Measurements from ENCODE around the gene ARPC5. TPM values are rescaled to one million over a fixed set of nuclear protein-coding genes. Genes with fewer than 3 reads are reported as not detected.

The ARPC5 gene
- total and polyA plus RNA-seq, 2 donors (not counting 1 experiment from before 2014, with no cell fraction given): 28.3 to 103 TPM

DNA sequence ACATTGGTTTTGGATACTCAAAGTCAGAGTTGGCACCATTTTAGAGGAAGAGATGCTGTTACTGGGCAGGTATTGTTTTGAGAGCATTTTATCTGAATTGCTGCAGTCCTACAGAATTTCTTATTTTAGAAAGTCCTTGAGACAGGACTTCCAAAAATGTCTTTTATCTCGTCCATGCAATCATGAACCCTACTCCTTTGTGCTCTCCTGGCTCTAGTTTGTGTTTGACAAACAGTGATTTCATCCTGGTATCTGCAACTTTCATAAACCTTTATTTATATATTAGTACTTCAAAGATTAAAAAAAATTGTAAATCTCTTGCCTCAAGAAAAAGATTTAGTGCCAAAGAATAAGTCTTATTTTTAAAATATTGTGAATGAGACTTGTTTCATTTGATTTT is 4.6 kb upstream of the ARPC5 start:
- no peak overlapping the region for H2AFZ ChIP-seq (ENCODE audit: insufficient read depth, low read depth, low read length, poor library complexity, severe bottlenecking)
- H3K4me2 ChIP-seq (replicated peaks; ENCODE audit: low read depth, low read length, poor library complexity, severe bottlenecking): no peak overlapping the region
- Mint-ChIP-seq H3K9me3 (ENCODE audit: insufficient read depth) (no peaks in the 10 kb centered on the region), H3K4me3 (no peak overlapping the region), H3K4me1 (peaks cover 12% of the 10 kb centered on the region), H3K27ac (no peak overlapping the region), H3K27me3 (peaks cover under 1% of the 10 kb centered on the region)
- no CpG with 5 or more reads among the region's 1 CpG for WGBS (ENCODE audit: insufficient coverage)
- H3K79me2 ChIP-seq (ENCODE audit: control insufficient read depth, insufficient read depth, low read length): peaks cover 3% of the 10 kb centered on the region
- no peak overlapping the region for H3K27ac ChIP-seq (ENCODE audit: low read length in 2 of 2)
- no peak for TF ChIP-seq CTCF (IDR thresholded peaks at IDR 0.05)
- no peak for TF ChIP-seq EZH2 (IDR thresholded peaks at IDR 0.05; ENCODE audit: borderline replicate concordance, insufficient read depth, low read depth, low read length, poor library complexity, severe bottlenecking)
- no peak for ATAC-seq (ENCODE audit: low read depth)
- ChIA-PET CTCF (no interaction called here), POLR2A (no interaction called here)
- H3K27me3 ChIP-seq (replicated peaks in 1 of 4; ENCODE audit: control extremely low read depth in 1 of 4, control insufficient read depth in 3 of 4, insufficient read depth in 4 of 4, low read length in 3 of 4): no peaks in the 10 kb centered on the region
- peaks cover 5 to 6% of the 10 kb centered on the region in 2 donors for H3K4me1 ChIP-seq (ENCODE audit: control insufficient read depth in 2 of 2, insufficient read depth in 2 of 2, low read length in 2 of 2)
- H4K20me1 ChIP-seq (ENCODE audit: control insufficient read depth, insufficient read depth, low read length, poor library complexity, severe bottlenecking): no peaks in the 10 kb centered on the region
- no peak overlapping the region for H3K9ac ChIP-seq (ENCODE audit: low read length)
- DNase-seq: no peak
- H3K4me3 ChIP-seq (ENCODE audit: control extremely low read depth in 1 of 5, extremely low read depth in 1 of 5, insufficient read depth in 1 of 5, low read depth in 2 of 5, low read length in 4 of 5): no peak overlapping the region
- intact Hi-C loops (cut with micrococcal nuclease): no loop called here
- no peaks in the 10 kb centered on the region for H3K36me3 ChIP-seq (replicated peaks in 1 of 2; ENCODE audit: control extremely low read depth in 1 of 2, control insufficient read depth in 1 of 2, extremely low read depth in 1 of 2, insufficient read depth in 2 of 2, low read length in 1 of 2)
- H3K9me3 ChIP-seq (ENCODE audit: control extremely low read depth in 1 of 3, control insufficient read depth in 2 of 3, insufficient read depth in 1 of 3, low read length in 2 of 3): no peaks in the 10 kb centered on the region

DNA sequence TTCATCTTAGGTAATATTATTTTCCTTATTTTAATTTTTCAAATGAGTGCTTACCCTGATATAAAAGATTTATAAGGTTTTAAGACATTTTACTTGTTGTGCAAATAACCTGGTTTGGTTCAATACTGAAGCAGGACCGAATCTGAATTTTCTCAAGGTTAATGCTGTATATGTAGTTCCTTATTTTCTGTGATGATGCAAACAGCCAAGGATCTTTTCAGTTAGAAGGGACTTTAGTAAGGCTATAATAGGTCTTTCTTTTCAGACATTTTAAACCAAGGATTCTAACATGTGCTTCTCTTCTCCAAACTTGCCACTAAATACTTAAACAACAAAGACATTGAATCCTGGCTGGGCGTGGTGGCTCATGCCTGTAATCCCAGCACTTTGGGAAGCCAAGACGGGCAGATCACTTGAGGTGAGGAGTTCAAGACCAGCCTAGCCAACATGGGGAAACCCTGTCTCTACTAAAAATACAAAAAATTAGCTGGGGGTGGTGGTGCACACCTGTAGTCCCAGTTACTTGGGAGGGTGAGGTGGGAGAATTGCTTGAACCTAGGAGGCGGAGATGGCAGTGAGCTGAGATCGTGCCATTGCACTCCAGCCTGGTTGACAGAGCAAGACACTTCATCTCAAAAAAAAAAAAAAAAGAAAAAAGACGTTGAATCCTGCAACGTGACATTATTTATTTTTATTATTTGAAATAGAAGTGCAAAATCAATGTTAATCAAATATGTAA is 3.2 kb upstream of the ARPC5 start:
- Mint-ChIP-seq H3K4me3 (no peak overlapping the region), H3K27ac (no peak overlapping the region), H3K27me3 (no peaks in the 10 kb centered on the region), H3K9me3 (ENCODE audit: insufficient read depth) (no peaks in the 10 kb centered on the region), H3K4me1 (peaks cover 20% of the 10 kb centered on the region)
- no peak for DNase-seq
- POLR2A ChIA-PET: interaction anchor here (0.7 kb wide), 1 partner anchor 653 kb away, joined by 4 read pairs; no protein-coding TSS in a partner anchor
- H2AFZ ChIP-seq (ENCODE audit: insufficient read depth, low read depth, low read length, poor library complexity, severe bottlenecking): no peak overlapping the region
- no CpG with 5 or more reads among the region's 7 CpGs for WGBS (ENCODE audit: insufficient coverage)
- H3K9me3 ChIP-seq (ENCODE audit: control extremely low read depth in 1 of 3, control insufficient read depth in 2 of 3, insufficient read depth in 1 of 3, low read length in 2 of 3): no peaks in the 10 kb centered on the region
- H3K27me3 ChIP-seq (replicated peaks in 1 of 4; ENCODE audit: control extremely low read depth in 1 of 4, control insufficient read depth in 3 of 4, insufficient read depth in 4 of 4, low read length in 3 of 4): no peaks in the 10 kb centered on the region
- H3K4me2 ChIP-seq (replicated peaks; ENCODE audit: low read depth, low read length, poor library complexity, severe bottlenecking): no peak overlapping the region
- ATAC-seq (ENCODE audit: low read depth): no peak
- H3K4me1 ChIP-seq (ENCODE audit: control insufficient read depth in 2 of 2, insufficient read depth in 2 of 2, low read length in 2 of 2): peaks cover 9 to 13% of the 10 kb centered on the region in 2 donors
- no peak overlapping the region for H3K4me3 ChIP-seq (ENCODE audit: control extremely low read depth in 1 of 5, extremely low read depth in 1 of 5, insufficient read depth in 1 of 5, low read depth in 2 of 5, low read length in 4 of 5)
- H4K20me1 ChIP-seq (ENCODE audit: control insufficient read depth, insufficient read depth, low read length, poor library complexity, severe bottlenecking): peaks cover 5% of the 10 kb centered on the region
- CTCF ChIA-PET: interaction anchor here (0.9 to 1.8 kb wide), 2 partner anchors 17 to 277 kb away, joined by 3 to 10 read pairs; no protein-coding TSS in a partner anchor
- H3K36me3 ChIP-seq (replicated peaks in 1 of 2; ENCODE audit: control extremely low read depth in 1 of 2, control insufficient read depth in 1 of 2, extremely low read depth in 1 of 2, insufficient read depth in 2 of 2, low read length in 1 of 2): no peaks in the 10 kb centered on the region
- peaks cover 13% of the 10 kb centered on the region for H3K79me2 ChIP-seq (ENCODE audit: control insufficient read depth, insufficient read depth, low read length)
- intact Hi-C loops (cut with micrococcal nuclease): loop anchor here (5.0 to 10.0 kb wide), 3 partner anchors 852 to 1607 kb away; partner anchors contain the start of genes EDEM3 and NPL
- H3K9ac ChIP-seq (ENCODE audit: low read length): no peak overlapping the region
- no peak for TF ChIP-seq CTCF (IDR thresholded peaks at IDR 0.05)
- no peak for TF ChIP-seq EZH2 (IDR thresholded peaks at IDR 0.05; ENCODE audit: borderline replicate concordance, insufficient read depth, low read depth, low read length, poor library complexity, severe bottlenecking)
- no peak overlapping the region for H3K27ac ChIP-seq (ENCODE audit: low read length in 2 of 2)
